DMS114 treated with DMSO at 0.1 percent for 48 hours (cell line): ENCODE measurements around the gene UNC13D.
"Not testable (repeated sequence)": the region's sequence is repeated elsewhere in the genome, so short reads cannot be mapped to it uniquely, and the experiment has no call there.

Source experiments
- DNase-seq: peaks from one replicate; lab custom pipeline; 2025; ENCODE audit not compliant: unreplicated experiment; lab: John Stamatoyannopoulos, UW

UNC13D gene

DNA sequence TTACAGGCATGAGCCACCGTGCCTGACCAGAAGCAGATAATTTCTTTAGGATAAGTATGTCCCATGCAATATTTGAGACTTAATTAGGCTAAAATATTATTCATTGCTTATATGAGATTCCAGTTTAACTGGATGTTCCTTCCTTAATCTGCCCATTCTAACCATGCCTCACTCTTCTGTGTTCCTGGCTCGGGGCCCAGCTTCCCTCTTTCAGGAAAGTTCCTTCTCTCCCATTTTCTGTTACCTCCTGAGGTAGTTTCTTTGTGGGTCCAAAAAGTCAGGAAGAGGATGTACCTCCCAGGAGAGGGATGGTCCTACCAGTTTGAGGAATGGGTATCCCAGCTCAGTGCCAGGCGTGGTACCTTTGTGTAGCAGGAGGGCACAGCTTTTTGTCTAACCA, 36.3 kb downstream of the UNC13D start:
- DNase-seq: no peak

- DNase-seq: no peak
Observed at GRCh38 chr17:75806822-75807500, 37.2 kb downstream of the UNC13D start.

DNA sequence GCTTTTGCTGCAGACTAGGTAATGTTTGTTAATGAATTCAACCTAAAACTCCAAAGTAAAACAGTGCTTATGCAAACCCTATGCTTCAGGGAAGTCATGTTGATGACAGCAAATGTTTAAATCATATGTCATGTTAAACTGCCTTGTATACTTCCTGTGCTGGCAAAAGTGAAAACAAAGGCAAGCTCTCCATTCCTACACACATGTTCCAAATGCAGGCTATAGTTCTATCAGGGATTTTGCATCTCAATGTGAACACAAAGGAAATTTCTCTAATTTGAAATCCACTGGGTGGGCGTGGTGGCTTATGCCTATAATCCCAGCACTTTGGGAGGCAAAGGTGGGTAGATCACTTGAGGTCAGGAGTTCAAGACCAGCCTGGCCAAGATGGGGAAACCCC, 40.3 kb downstream of the UNC13D start:
- DNase-seq: no peak

GRCh38 chr17:75799402-75799801, 44.8 kb downstream of the UNC13D start:
- DNase-seq: no peak

- DNase-seq: no peak
Observed at GRCh38 chr17:75795820-75796607, 48.2 kb downstream of the UNC13D start.

GRCh38 chr17:75793460-75793859, 50.7 kb downstream of the UNC13D start:
- no peak for DNase-seq

DNA sequence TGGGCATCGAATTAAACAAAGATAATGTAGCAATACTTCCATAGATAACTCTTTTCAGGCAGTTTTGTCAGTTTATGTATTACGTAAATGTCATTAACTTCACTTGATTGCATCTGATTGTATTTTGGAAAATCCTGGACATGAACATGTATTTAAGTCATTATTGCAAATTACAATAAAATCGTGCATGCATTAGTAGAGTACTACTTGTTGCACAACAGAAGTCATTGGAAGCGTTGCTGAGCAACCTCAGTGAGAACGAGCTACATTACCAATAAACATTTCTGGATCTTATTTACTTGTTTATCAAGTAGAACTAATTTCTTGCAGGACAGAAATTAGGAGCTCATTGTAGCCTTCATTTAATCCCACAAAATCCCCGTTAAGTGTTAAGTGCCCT, 53.0 kb downstream of the UNC13D start:
- DNase-seq: no peak

DNA sequence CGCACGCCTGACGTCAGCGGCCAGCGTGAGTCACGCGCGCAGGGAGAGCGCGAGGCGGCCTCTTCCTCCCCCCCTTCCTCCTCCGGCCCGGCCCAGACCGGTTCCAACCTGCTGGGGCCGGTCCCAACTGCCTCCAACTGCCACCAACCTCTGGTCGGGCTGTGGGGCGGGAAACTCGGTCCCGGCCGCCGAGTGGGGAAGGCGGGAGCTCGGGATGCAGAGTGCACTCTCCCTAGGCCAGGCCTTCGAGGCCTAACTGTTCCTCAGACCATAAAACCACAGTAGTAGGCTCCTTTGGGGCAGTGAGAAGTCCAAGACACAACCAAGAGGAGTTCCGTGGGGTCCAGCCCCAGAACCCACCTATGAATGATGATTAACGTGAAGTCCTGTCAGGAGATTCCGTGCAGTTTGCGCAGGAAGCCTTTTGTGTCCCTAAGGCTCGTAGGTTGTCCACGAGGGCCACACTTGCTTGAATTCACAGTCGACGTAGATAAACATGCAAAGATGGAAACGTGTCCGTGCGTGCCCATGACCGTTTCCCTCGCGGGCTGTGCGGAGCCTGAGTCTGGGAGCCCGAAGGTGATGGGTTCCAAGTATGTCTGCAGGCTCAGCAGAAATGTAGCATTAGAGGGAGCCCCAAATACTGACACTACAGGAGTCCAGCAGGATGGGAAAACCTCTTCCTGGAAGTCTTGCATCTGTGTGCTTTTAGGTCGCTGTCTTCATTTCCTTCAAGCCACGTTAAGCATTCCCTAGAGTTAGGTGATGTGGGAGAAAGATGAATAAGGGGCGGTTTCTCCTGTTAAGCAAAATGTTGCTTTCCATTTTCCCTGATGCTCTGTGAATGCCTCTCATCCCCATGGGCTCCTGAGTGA, 59.0 kb downstream of the UNC13D start:
- peak; percentile 74 for DNase-seq

GRCh38 chr17:75784473-75785015, 59.7 kb downstream of the UNC13D start, which contains the start of gene UNK:
TSS of gene UNK (plus strand) at chr17:75784806. CDS start at chr17:75784881, 75 bp downstream.
- peak; percentile 96 for DNase-seq

GRCh38 chr17:75783803-75784472, 60.3 kb downstream of the UNC13D start:
- DNase-seq: no peak

- peak; percentile 57 for DNase-seq
Observed at GRCh38 chr17:75783069-75783783, 61.0 kb downstream of the UNC13D start.

DNA sequence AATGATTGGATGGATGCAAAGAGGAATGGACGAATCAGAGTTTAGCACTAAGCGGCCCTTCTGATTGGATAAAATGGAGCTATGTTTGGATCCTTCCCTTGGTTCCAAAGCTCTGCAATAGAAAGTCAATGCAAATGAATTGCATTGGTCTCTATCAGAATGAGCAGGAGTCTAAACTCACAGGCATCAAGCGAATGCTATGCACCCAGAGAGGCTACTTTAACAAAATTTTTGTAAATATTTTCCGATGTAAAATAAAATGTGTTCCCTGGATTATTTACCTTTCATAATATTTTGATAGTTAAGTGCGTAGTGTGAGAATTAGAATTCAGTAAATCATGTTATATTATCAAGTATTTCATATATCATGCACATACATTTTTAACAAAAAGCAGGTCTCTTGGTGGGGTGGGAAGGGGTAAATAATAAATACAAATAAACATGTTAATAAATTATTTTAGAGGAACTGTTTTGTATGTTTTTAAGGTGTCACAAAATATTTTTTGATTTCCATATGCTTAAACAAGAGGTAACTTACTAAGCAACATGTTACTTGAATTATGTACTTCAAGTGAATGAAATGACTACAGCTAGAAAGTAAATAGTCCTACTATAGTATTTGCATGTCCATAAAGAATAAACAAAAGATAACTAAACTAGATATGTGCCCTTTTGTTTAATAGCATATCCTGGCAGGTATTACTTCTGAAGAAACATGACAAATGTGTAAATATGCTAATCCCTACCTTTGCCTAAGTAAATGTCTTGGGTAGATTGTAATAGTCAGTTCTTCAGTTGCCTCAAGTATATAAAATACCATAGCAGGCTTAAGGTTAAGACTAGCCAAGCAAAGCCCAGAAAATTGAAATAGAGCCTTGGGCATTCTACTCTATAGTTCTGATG, 64.0 kb downstream of the UNC13D start:
- no peak for DNase-seq

- peak; percentile 99 for DNase-seq
Observed at GRCh38 chr17:75779250-75779986, 64.8 kb downstream of the UNC13D start.

DNA sequence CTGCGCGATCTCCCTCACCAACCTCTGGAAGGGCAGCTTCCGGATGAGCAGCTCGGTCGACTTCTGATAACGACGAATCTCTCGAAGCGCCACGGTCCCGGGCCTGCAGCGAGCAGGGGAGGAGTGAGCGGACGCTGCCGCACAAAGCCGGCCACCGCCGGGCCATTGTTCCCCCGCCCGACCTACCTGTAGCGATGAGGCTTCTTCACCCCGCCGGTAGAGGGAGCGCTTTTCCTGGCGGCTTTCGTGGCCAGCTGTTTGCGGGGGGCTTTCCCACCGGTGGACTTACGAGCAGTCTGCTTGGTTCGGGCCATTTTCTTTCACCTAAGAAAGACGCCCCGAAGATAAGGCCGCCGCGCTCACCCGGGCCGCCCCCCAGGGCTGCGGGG, 65.3 kb downstream of the UNC13D start:
- no peak for DNase-seq

GRCh38 chr17:75778066-75778860, 65.9 kb downstream of the UNC13D start:
- DNase-seq: not testable (repeated sequence)

GRCh38 chr17:75777296-75777922, 66.8 kb downstream of the UNC13D start:
- DNase-seq: no peak
